ENCODE data around the gene CNTRL.

GRCh38 chr9:121144482-121144881 lies 69.7 kb downstream of the CNTRL start:
- TF ChIP-seq CTCF (IDR thresholded peaks at IDR 0.05): no peak
- no peak for TF ChIP-seq POLR2AphosphoS5 (IDR thresholded peaks at IDR 0.05)
- no peak for TF ChIP-seq POLR2A (IDR thresholded peaks at IDR 0.05)
- no peak for TF ChIP-seq EP300 (IDR thresholded peaks at IDR 0.05)
